B cell (primary cell): Measurements from ENCODE around the gene GORASP2.

Experiments used
- EZH2 ChIP-seq: IDR thresholded peaks from 2 replicates; pipeline ENCODE4 v1.6.1; 2012; ENCODE audit warnings: borderline replicate concordance, low read depth, mild to moderate bottlenecking, moderate library complexity, low read length; ENCODE audit not compliant: insufficient read depth, poor library complexity, severe bottlenecking
- TF ChIP-seq, protein P1 (sequence below): fragments of 200-600 bp; IDR thresholded peaks from one replicate; pipeline ENCODE4 v1.8.0; 2022; ENCODE audit warnings: antibody characterized with exemption, mild to moderate bottlenecking

DNA sequence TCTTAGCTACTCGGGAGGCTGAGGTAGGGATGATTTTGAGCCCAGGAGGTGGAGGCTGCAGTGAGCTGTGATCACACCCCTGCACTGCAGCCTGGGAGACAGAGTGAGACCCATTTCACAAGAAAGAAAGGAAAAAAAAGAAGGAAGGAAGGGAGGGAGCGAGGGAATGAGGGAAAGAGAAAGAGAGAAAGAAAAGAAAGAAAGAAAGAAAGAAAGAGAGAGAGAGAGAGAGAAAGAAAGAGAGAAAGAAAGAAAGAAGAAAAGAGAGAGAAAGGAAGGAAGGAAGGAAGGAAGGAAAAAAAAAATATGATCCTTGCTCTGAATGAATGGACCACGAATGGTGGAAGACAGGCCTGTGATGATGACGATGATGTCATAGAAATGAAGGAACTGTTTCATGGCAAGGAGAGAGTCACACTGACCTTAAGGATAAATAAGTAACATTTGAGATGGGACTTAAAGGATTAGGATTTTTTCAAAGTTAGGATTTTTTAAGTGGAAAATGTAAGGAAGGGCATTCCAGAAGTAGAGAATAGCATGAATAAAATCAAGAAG is 2.2 kb upstream of the GORASP2 start:
- TF ChIP-seq, protein P1, sequence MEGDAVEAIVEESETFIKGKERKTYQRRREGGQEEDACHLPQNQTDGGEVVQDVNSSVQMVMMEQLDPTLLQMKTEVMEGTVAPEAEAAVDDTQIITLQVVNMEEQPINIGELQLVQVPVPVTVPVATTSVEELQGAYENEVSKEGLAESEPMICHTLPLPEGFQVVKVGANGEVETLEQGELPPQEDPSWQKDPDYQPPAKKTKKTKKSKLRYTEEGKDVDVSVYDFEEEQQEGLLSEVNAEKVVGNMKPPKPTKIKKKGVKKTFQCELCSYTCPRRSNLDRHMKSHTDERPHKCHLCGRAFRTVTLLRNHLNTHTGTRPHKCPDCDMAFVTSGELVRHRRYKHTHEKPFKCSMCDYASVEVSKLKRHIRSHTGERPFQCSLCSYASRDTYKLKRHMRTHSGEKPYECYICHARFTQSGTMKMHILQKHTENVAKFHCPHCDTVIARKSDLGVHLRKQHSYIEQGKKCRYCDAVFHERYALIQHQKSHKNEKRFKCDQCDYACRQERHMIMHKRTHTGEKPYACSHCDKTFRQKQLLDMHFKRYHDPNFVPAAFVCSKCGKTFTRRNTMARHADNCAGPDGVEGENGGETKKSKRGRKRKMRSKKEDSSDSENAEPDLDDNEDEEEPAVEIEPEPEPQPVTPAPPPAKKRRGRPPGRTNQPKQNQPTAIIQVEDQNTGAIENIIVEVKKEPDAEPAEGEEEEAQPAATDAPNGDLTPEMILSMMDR, result peak; percentile 11
- no peak for TF ChIP-seq EZH2
